Measurements from ENCODE around the gene SPATA2L.

DNA sequence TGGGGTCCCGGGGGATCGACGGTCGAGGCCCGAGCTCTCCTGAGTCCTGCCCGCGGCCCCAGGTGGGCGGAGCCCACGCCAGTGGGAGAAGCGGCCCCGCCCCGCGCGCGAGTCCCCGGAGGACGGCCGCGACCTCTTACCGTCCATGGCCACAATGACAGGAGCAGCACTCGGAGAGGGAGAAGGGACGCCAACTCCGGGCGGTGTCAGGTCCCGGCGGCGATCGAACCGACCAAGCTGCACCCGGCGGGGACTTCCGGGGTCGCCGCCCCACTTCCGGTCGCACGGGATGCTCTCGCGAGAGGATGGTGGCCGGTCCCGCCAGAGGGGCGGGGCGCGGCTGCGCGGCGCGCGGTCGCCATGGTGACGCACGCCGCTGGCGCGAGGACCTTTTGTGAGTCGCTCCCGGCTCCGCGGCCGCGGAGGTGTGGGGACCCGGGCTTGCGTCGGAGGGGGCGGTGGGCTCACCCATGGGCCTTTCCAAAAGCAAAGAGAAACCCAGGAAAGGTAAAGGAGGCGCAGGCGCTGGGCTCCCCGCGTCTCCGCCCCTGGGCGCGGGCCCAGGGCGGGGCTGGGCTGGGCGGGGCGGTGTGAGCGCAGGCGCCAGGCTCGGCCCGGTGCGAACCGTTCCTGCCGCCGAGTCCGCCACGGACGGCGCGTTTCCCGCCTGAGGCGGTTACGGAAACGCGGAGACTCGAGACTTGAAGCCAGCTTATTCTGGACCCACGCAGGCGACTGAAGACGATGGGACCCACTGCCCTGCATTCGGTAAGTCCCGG is 43.9 kb downstream of the SPATA2L start, which contains the start of the genes CHMP1A and SPATA33:
- TF ChIP-seq, protein P1, sequence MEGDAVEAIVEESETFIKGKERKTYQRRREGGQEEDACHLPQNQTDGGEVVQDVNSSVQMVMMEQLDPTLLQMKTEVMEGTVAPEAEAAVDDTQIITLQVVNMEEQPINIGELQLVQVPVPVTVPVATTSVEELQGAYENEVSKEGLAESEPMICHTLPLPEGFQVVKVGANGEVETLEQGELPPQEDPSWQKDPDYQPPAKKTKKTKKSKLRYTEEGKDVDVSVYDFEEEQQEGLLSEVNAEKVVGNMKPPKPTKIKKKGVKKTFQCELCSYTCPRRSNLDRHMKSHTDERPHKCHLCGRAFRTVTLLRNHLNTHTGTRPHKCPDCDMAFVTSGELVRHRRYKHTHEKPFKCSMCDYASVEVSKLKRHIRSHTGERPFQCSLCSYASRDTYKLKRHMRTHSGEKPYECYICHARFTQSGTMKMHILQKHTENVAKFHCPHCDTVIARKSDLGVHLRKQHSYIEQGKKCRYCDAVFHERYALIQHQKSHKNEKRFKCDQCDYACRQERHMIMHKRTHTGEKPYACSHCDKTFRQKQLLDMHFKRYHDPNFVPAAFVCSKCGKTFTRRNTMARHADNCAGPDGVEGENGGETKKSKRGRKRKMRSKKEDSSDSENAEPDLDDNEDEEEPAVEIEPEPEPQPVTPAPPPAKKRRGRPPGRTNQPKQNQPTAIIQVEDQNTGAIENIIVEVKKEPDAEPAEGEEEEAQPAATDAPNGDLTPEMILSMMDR (IDR thresholded peaks at IDR 0.05) = no peak
- TF ChIP-seq POLR2AphosphoS5 (IDR thresholded peaks at IDR 0.05; ENCODE audit: insufficient read depth in 1 of 2, low read depth in 1 of 2) = peak in 1 of 2 donors; percentile 71
- peak in 1 of 2 donors; percentile 6 for TF ChIP-seq POLR2A (IDR thresholded peaks at IDR 0.05)

All from vagina (tissue), 2 donors.